Activated CD8-positive, alpha-beta memory T cell treated with anti-CD3 and anti-CD28 coated beads, Interleukin-2, amount 50 U/mL, for 4 hours (primary cell): ENCODE data around the gene UTP4.

ENCODE experiments used
- DNase-seq: peaks from one replicate; pipeline ENCODE4 v3.0.0-alpha.2; 2020

The UTP4 gene

GRCh38 chr16:69180011-69180338, 47.5 kb downstream of the UTP4 start:
- DNase-seq: no peak

DNA sequence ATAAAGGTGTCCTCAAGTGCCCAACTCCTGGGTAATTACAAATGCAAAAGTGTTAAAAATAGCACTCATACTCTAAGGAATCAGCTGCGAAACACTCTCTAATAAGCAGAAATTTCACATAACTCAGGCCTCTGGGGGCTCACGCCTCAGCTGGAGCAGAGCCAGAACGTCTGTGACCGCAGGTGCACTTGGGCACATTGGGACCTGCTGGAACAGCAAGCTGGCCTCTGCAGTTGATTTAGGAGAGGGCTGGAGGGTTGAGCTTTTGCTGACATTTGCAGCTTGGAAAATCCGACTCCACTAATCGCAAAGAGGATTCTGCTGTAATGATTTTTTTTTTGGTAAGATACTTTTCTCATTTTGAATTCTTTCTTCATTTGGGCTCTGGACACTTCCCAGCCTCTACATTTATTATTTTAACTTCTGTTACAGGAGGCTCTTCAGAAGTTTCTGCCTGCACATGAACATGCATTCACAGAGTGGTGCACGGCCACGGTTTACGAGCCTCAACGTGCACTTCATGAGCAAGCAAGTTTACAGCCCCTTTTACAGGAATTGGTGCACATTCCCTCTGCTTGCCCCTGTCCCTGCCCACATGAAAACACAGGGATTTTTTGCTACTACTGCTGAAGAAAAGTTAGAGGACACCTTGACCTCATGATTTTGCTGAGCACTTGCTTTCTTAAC, 50.4 kb downstream of the UTP4 start:
- DNase-seq: no peak

- DNase-seq: peak; percentile 78
Measured at GRCh38 chr16:69186642-69187445, 54.4 kb downstream of the UTP4 start, which contains the start of gene SNTB2. TSS of gene SNTB2 (plus strand) at chr16:69187164. CDS start at chr16:69187167, 3 bp downstream.

DNA sequence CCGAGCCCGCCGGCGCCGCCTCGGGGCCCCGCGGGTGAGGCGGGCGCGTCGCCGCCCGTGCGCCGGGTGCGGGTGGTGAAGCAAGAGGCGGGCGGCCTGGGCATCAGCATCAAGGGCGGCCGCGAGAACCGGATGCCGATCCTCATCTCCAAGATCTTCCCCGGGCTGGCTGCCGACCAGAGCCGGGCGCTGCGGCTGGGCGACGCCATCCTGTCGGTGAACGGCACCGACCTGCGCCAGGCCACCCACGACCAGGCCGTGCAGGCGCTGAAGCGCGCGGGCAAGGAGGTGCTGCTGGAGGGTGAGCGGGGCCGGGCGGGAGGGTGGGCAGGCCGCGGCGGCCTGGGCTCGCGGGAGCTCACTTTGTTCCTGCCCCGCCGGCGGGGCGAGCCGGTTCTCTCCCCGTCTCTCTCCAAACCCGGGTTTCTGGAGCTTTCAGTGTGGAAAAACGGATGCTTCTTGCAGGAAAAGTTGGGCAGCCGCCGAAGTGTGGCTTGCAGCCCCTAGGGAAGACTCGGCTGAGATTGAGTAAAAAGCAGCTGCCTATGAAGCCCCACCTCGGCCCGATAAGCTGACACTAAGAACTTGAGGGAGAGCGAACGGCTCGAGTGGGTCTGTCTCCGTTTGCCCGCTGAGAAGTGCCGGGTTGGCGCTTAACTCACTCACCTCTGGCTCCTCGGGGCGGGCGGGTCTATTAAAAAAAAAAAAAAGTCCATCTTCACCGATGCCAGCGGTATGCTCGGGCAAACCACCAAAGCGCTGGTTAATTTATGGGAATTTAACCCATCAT, 55.2 kb downstream of the UTP4 start:
- DNase-seq: peak; percentile 43

GRCh38 chr16:69188236-69188549, 55.7 kb downstream of the UTP4 start:
- peak; percentile 22 for DNase-seq

GRCh38 chr16:69188716-69189115, 56.3 kb downstream of the UTP4 start:
- no peak for DNase-seq

GRCh38 chr16:69190046-69190588, 57.7 kb downstream of the UTP4 start:
- DNase-seq: no peak

DNA sequence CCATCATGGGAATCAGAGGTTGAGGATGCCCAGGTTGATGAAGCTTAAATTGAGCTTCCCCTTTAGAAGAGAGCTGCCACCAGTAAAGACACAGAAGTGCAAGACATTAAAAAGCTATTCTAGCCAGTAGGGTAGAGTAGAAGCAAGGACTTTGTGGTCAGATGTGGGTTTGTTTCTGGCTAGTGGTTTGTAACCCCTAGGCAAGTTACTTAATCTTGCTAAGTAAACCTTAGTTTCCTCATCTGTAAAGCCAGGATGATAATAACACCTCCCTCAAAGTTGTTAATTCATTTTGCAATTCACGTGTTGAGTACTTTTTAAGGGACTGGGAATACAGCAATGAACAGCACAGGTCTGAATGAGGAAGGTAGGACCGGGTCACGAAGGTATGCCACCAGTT, 58.1 kb downstream of the UTP4 start:
- DNase-seq: no peak

DNA sequence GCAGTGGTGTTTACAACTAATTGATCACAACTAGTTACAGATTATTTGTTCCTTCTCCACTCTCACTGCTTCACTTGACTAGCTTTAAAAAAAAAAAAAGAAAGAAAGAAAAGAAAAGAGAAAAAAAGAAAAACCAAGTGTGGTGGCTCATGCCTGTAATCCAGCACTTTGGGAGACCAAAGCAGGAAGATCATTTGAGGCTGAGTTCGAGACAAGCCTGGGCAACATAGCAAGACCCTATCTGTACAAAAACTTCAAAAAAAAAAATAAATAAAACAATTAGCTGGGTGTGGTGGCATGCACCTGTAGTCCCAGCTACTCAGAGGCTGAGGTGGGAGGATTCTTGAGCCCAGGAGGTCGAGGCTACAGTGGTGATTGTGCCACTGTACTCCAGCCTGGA, 58.7 kb downstream of the UTP4 start:
- no peak for DNase-seq

DNA sequence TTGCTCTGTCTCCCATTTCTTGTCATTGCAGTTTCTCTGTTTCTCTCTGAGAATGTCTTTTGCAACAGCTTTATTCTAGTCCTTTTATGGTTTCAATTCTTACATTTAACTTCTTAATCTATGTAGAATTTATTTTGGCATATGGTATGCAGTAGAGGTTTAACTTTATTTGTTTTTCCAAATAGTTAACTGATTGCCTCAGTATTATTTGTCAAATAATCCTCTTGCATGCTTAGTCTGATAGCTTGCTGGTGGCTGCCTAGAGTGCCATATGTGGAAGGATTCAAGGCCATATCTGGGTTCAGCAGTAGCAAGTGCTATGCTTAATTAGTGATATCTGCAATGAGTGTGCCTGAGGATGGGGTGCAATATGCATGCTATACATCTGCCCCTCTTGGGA, 61.4 kb downstream of the UTP4 start:
- no peak for DNase-seq

DNA sequence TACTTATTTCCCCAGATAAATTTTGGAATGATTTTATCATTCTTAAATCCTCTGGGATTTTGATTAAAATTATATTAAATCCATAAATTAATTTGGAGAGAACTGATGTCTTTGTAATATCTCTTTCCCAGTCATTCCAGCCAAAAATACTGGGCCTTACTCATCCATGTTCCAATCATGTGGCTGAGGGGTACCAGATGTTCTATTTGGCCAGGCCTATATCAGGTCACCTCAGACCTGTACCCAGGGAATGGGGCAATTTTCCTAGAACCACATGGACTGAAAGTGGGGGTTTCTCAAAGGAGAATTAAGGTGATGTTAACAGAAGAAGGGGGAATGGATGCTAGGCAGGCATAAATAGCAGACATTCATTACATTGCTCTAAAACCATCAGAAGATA, 62.0 kb downstream of the UTP4 start:
- no peak for DNase-seq

DNA sequence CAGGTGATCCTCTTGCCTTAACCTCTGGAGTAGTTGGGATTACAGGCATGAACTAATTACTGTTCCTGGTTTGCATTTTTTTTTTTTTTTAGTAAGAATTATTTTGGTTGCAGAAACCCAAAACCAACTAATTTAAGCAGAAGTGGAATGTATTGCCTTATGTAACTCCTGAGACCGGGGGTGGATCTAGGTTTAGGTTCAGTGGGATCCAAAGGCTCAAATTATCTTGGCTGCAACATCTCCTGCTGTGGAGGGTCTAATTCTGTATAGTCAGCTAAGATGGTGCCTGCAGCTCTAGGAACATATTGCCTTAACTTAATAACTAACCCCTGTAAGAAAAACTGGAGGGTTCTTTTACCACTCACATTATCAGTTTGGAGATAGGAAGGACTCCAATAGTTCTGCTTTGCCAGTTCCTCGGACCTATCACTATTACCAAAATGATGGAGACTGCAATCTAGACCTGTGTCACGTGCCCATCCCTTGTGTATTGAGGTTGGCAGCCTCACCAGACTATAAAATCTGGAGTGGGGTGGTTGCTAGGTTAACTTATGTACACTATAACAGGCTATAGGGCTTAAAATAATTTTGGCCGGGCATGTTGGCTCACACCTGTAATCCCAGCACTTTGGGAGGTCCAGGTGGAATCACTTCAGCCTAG, 63.0 kb downstream of the UTP4 start:
- DNase-seq: no peak

DNA sequence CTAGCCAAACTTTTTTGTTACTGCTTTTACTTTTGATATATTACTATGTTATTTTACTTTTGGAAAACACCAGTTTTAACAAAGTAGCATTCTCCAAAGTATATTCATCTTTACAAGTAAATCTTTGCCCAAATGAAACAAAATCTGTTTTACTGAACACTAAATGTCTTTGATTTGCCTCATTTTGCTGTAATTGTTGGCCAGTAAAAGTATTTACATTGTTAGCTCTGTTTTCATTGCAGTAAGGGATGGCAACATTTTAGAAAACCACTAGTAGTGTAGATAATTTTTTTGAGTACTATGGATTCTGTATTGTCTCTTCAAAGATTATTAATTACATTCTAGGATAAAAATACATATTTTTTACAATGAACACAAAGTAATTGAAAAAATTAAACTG, 65.1 kb downstream of the UTP4 start:
- DNase-seq: no peak

DNA sequence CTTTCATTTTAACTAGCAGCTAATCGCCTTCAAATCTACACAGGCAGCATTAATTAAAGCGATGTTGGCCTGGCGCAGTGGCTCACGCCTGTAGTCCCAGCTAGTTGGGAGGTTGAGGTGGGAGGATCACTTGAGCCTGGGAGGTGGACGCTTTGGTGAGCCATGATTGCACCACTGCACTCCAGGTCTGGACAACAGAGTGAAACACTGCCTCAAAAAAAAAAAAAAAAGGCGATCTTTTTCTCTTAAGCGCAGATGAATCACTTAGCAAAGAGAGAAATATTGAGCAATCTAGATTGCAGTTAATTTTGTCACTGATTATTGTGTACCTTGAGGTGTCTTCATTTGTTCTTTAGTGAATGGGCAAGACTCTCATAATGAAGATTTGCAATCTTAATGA, 66.9 kb downstream of the UTP4 start:
- DNase-seq: no peak

DNA sequence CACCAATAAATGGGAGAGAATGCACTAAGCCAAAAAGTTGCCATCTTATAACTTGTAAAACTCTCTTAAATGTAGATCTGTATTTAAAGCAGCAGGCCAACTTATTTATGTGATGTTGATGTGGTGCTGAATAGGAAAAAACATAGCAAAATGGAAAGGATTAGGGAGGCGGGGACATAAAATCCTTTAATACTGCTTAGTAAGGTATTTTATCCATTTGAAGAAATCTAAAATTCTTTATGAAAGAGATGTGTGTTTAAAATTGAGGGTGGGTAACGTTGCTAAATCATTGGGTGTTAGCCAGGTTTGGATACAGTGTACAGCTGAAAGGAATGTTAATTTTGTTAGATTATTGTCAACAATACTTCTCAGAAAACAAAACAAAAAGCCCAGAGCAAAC, 68.8 kb downstream of the UTP4 start:
- no peak for DNase-seq

- no peak for DNase-seq
Measured at GRCh38 chr16:69201787-69202186, 69.3 kb downstream of the UTP4 start.

DNA sequence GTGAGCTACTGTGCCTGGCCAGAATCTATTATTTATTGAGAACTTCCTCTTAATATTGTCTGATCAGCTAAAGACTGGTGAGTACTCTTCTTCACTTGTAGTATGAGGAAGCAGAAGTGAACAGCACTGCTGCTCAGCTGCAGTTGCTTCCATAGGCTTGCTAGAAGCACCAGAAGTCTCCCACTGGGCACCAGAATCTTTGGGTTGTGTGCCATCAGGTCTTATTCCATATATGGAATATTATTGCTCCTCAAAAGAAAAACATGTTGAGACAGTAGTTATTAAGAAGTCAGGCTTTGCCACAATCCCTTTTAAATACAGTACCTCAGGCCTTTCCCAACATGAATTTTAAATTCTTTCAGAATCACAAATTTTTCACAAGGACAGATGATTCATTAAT, 71.7 kb downstream of the UTP4 start:
- no peak for DNase-seq

DNA sequence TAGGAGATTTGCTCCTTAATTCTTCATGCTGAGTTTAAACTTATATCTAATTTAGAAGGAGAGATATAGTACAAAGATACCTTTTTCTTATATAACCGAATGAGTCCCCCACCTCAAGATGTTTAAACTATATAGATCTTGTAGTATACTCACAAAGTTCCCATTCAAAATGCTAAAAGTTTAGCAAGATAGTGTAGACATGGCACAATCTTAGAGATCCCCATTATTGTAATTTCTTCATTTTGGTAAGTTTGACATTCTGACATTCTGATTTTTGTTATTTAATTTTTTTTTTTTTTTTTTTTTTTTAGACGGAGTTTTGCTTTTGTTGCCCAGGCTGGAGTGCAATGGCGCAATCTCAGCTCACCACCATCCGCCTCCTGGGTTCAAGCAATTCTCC, 77.3 kb downstream of the UTP4 start:
- DNase-seq: no peak

- no peak for DNase-seq
Measured at GRCh38 chr16:69217433-69217832, 85.0 kb downstream of the UTP4 start.
